Measurements from ENCODE around the gene ZCCHC17.
"Not testable (repeated sequence)": the region's sequence is repeated elsewhere in the genome, so short reads cannot be mapped to it uniquely, and the experiment has no call there.

The ZCCHC17 gene, protein sequence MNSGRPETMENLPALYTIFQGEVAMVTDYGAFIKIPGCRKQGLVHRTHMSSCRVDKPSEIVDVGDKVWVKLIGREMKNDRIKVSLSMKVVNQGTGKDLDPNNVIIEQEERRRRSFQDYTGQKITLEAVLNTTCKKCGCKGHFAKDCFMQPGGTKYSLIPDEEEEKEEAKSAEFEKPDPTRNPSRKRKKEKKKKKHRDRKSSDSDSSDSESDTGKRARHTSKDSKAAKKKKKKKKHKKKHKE

DNA sequence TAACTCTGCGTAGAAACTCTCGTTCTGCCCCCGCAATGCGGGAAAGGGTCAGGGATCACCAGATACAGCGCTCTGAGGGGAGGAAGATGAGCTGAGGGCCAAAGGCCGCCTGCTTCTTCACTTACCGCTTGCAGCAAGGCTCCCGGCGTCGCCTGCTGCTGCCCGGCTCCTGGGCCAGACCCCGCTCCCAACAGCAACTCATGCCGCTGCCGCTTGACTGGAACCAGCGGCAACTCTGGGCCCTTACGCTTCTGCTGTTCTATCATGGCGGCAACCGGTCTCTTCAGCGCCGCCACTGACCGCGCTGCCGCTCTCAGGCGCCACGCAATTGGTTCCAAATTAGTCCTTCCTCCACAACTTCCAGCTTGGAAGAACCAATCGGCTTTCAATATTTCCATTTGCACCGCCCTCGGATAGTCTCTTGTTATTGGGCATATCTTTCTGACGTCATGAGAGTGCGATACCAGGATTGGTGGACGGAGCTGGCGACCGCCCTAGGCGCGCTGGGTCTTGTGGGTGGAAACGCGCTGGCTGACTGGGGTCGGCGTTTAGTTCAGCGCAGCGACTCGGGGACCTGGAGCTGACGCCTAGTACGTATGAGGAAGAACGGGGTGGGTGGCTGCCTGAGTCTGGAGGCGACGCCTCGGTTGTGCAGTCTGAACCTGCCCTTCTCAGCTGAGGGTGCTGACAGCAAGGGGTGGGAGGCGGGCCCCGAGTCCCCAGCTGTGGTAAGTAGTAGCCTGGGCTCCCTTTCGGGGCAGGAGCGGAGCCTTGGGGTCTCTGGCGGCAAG lies at the start of gene ZCCHC17, which contains the start of gene SNRNP40:
Gene ZCCHC17, plus strand, starts transcription at position 547 of the 791 bp plus-strand sequence. CDS start 13,067 bp downstream, outside the sequence.
Gene SNRNP40, minus strand, starts transcription at position 303 of the 791 bp plus-strand sequence. Its CDS starts 37 bp downstream, at position 266.
- DNase-seq (ENCODE audit: low read depth): peak; percentile 100

DNA sequence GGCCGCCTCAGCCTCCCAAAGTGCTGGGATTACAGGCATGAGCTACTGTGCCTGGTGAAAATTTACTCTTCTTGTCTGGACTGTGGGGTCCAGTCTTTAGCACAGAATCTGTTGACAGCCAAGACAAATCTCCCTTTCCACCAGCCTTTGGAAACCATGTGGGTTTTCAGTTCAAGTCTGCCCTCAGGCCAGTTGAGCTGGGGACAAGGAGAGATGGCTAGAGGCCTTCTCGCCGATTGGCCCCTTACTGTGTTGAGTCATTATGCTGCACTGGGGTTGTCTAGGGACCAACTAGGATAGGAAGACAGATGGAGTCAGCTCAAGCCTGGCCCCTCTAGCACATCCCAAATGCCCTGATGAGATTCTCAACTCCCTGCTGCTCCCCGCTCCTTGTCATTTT lies 48.6 kb upstream of the ZCCHC17 start:
- DNase-seq (ENCODE audit: low read depth): no peak

DNA sequence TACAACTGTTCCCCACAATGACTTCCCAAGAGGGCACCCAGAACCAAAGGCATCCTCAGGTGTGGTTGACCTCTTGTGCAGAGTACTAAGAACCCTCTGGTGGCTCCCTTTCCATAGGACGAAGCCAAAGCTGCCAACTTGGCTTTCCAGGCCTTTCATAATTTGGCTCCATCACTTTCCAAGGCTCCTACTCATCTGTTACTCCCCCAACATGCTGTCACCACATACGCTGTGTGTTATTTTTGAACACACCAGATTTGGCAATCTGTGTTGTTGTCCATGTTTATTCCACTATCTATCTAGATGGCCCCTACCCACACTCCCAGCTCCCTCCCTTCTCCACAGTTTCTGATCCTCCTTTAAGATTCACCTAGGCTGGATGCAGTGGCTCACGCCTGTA lies 47.0 kb upstream of the ZCCHC17 start:
- DNase-seq (ENCODE audit: low read depth): no peak

DNA sequence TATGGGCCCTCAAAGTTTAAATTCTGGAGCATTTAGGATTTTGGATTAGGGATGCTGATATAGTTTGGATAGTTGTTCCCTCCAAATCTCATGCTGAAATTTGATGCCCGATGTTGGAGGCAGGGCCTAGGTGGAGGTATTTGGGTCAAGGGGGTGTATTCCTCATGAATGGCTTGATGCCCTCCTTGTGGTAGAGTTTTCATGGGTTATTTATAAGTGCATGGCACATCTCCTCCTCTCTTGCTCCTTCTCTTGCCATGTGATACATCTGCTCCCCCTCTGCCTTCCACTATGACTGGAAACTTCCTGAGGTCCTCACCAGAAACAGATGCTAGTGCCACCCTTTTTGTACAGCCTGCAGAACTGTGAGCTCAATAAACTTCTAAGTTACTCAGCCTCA lies 39.6 kb upstream of the ZCCHC17 start:
- no peak for DNase-seq (ENCODE audit: low read depth)

DNA sequence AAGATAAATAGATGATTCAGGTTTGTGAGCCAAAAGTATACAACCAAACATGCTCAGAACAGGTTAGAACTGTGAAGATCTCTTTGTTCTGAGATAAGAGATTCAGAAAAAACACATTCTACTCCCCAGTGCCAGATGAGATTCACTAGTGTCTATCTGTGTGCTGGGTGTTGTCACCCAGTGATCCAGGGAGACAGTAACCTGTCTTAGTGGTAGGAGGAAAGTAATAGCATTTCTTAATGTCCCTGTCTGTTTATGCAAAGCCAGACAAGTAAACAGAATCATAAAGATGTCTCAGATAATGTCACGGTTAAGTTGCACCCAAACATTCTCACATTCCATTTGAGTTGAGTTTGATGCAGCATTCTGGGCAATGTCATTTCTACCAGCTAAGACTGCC lies 38.3 kb upstream of the ZCCHC17 start:
- DNase-seq (ENCODE audit: low read depth): no peak

DNA sequence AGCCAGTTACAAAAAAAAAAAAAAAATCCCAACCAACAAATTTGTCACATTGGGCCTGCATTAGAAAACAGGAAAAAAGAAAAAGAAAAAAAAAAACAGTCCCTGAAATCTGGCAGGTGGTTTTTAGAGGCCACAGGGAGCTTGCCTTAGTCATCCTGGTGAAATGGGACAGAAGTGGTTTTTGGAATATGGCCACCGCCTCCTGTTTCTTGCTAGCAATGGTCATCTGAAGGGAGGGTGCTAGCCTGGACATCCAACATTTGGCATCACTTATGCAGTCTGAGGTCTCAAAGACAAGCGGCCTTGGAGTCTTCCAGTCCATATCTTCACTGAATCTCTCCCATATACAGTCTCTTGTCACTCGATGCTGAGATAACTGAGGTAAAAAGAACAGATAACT lies 37.1 kb upstream of the ZCCHC17 start:
- no peak for DNase-seq (ENCODE audit: low read depth)

DNA sequence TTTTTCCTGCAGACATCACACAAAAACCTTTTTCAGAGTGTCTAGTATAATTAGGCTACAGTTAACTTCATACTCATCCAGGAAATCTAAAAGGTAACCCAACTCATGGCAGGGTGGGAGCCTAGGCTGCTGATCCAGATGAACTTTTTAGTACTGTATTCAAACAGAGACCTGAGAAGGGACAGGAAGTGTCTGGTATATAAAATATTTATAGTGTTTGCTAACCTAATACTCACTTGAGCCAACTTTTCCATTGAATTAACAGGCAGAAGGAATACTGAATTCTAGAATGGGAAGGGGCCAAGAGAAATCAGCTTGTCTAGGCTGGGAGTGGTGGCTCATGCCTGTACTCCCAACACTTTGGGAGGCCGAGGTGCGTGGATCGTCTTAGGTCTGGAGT lies 34.9 kb upstream of the ZCCHC17 start:
- no peak for DNase-seq (ENCODE audit: low read depth)

DNA sequence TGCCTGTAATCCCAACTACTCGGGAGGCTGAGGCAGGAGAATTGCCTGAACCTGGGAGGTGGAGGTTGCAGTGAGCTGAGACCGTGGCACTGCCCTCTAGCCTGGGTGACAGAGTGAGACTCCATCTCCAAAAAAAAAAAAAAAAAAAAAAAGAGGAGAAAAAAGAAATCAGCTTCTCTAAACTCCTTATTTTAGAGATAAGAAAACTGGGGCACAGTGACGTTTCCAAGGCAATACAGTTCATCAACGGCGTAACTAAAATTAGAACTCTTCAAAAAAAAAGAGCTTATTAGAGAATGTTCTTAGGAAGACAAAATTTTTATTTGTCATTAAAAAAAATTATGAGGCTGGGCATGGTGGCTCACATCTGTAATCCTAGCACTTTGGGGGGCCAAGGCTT lies 34.4 kb upstream of the ZCCHC17 start:
- DNase-seq (ENCODE audit: low read depth): not testable (repeated sequence)

DNA sequence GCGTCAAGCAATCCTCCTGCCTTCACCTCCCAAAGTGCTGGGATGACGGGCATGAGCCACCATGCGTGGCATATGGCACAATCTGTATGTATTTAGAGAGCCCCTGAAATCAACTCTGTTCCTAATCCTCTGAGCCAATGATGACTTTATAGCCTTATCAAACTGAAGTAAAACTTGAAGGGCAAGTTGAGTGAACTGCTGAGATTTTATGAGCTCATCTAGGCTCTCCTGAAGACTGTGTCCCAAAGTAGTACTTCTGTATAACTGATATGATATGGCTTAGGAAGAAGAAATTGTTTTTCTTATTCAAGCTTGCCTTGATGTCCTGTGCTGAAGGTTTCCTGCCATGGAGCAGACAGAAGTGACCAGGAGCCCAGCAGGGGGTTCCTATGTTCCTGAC lies 33.4 kb upstream of the ZCCHC17 start:
- DNase-seq (ENCODE audit: low read depth): no peak

DNA sequence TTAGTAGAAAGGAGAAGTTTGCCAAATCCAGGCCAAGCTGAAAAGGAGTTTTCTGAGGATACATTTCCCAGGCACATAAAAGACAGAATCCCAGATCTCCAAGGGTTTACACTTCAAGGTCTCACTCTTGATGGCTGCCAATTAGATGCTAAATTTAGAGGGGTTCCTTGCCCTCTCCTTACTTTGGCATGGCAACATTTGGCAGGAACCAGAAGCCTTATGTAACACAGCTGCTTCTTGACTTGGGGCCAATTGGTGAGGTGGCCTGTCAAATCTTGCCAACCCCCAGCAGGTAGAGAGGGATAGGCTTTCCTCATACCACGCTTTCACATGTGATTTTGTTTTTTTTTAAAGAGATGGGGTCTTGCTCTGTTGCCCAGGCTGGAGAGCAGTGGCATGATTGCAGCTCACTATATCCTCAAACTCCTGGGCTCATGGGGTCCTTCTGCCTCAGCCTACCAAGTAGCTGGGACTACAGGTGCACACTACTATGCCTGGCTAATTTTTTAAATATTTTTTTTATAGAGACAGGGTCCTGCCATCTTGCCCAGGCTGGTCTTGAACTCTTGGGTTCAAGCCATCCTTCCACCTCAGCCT lies 31.9 kb upstream of the ZCCHC17 start:
- DNase-seq (ENCODE audit: low read depth): no peak

DNA sequence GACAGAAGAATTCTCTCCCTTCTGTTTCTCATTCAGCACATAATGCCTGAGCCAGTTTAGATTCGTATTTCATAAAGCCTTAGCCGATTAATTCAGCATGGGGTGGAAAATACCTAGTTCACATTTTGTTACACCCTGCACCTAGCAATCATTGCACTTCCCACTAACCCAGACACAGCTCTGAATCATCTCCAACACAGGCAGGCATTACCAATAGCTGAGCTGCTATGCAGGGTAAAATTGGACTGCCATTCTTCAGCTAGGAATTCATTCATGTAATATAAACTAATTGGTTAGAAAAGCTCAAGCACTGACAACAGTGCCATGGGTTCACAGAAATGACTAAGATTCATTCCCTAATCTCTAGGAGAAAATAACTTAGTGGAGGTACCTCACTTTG lies 30.3 kb upstream of the ZCCHC17 start:
- no peak for DNase-seq (ENCODE audit: low read depth)

DNA sequence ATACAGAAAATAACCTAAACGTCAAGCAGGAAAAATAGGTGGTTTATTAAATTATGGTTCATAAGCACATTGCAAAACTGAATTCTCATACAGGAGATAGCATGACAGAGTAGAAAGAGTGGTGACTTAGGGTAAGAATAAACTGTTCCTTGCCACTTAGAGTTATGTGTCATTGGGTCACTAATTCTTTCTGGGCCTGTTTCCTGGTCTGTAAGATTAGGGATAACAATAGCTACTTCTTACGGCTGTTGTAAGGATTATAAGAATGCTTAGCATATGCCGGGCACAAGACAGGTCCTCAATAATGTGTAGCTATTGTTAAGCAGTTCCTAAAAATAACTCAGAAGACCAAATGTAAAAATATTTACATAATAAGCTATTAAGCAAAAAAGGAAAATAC lies 24.5 kb upstream of the ZCCHC17 start:
- no peak for DNase-seq (ENCODE audit: low read depth)

DNA sequence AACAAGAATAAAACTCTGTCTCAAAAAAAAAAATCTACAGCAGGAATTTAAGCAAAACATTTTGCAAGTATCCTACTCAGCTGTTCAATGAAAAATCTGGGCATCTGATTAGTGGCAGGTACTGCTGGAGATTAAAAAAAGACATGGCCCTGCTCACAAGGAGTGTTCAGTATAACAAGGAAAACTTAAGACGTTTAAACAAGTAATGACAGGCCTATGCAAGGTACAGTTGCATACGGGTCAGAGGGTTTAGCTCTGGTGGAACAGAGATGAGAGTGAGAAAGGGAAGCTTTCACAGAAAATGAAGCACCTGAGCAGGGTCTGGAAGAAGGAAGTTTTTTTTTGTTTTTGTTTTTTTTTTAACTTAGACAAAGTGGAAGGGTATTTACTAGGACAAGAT lies 23.2 kb upstream of the ZCCHC17 start:
- no peak for DNase-seq (ENCODE audit: low read depth)

DNA sequence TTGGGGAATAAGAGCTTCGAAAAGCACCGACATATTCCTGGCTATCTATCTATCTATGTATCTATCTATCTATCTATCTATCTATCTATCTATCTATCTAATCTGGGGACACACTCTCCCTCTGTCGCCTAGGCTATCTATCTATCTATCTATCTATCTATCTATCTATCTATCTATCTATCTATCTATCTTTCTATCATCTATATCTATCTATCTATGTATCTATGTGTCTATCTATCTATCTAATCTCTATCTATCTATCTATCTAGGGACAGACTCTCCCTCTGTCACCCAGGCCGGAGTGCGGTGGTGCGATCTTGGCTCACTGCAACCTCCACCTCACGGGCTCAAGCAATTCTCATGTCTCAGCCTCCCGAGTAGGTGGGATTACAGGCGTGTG lies 14.4 kb upstream of the ZCCHC17 start:
- DNase-seq (ENCODE audit: low read depth): not testable (repeated sequence)

DNA sequence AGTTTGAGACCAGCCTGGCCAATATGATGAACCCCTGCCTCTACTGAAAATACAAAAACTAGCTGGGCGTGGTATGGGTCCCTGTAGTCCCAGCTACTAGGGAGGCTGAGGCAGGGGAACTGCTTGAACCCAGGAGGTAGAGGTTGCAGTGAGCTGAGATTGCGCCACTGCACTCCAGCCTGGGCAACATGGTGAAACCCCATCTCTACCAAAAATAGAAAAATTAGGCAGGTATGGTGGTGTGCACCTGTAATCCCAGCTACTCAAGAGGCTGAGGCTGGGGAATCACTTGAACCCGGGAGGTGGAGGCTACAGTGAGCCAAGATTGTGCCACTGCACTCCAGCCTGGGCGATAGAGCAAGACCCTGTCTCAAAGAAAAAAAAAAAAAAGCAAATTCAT lies 9.0 kb upstream of the ZCCHC17 start:
- not testable (repeated sequence) for DNase-seq (ENCODE audit: low read depth)

DNA sequence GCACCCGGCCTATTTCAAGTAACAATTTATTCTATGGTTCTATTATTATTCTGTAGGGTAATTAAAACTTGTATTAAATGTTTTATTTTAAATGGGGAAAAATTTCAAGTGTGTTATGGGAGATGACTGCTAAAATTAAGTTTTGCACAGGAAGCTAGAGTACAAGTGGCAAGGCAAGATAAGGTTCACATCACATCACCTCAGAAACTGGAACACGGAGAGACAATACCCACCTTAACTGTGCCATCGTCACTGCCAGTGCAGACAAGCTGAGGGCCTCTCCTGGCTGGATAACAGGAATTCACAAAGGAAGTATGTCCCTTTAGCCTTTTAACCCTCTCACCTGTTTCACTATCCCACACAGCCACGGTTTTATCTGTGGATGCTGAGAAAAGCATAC lies 7.8 kb upstream of the ZCCHC17 start:
- DNase-seq (ENCODE audit: low read depth): no peak

DNA sequence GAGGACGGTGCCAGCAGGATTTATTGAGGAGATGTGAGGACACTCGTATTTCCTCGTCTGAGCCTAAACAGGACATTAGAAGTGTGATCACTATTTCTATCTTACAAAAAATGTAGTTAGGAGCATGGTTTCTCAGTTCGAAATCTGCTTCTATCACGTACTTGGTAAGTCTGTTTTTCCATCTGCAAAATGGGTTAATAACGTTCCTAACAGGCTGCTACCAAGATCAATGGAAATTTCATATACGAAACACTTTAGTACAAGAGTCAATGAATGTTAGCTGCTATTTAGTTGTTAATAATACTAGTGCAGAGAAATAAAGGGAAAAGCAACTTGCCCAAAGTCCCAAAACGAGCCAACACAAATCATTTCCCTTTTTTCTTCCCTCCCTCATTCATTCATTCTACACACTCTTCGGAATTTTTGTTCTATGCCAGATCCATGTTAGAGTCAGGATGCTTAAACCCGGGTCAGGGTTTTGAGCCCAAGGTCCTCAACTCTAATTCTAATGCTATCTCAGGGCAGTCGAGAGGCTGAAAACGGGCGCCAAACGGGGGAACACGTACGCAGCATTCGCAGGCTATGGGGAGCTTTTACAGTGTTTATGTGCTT lies 852 bp upstream of the ZCCHC17 start:
- DNase-seq (ENCODE audit: low read depth): no peak

DNA sequence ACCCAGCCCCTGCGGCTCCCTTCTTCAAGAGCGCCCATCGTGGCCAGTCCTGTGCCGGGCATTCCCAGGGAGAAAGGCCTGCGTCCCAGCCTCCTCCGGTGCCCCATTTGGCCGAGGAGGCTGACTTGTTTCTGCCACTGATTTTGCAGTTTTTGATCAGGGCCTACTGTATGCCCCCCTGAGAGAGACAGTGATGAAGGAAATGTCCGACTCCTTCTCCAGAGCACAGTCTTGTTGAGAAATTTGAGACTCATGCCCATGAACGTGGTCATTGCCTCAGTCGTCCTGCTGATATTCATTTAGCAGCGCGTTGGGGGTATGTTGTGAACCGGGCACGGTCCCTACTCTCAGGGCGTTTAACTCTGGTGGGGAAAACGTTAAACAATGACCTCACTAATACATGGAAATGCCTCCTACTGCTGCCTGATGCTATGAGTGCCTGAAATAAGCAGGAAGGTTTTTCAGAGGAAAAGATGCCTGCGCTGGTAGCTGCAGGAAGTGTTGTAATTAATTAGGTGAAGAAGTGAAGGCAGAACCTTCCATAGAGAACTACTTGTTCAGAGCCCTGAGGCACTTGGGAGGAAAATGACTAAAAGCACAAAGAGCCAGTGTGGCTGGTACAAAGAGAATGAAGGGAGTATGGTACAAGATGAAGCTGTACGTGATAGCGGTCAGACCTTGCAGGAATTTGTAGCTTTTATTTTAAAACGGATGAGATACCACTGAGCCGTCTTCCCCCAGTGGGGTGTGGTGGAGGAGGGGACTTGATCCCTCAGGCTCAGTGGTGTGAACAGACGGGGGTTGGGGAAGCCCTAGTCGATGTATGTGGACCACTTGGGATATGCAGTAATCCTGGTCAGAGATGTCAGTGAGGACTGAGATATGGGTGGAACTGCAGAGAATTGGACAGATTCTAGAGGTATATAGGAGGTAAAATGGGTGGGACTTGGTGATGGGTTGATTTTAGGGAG lies 730 bp downstream of the ZCCHC17 start:
- no peak for DNase-seq (ENCODE audit: low read depth)

DNA sequence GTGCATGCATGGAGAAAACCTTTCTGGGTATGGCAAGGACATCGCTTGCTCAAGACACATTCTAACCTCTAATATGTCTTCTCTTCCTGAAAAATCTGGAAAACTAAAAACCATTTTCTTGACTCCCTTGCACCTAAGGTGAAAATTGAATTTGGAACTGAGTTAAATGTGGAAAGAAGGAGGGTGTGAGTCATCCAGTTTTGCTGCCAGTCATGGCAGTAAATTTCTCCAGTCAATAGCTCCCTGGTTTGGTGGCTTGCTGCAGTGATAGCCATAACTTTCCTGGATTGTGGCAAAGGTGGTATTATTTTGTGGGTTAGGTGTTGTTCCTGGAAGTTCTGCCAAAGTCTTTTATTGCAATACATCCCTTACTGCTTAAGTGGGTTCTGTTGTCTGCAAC lies 2.5 kb downstream of the ZCCHC17 start:
- no peak for DNase-seq (ENCODE audit: low read depth)

DNA sequence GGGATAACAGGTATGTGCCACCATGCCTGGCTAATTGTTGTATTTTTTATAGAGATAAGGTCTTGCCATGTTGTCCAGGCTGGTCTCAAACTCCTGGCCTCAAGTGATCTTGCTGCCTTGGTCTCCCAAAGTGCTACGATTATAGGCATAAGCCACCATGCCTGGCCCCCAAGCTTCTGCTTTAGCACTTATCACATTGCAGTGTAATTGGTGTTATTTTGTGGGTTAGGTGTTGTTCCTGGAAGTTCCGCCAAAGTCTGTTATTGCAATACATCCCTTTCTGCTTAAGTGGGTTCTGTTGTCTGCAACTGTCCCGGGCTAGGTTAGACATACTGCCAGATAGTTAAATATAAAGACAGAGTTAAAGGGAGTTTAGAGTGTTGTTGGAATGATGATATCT lies 3.4 kb downstream of the ZCCHC17 start:
- DNase-seq (ENCODE audit: low read depth): no peak

DNA sequence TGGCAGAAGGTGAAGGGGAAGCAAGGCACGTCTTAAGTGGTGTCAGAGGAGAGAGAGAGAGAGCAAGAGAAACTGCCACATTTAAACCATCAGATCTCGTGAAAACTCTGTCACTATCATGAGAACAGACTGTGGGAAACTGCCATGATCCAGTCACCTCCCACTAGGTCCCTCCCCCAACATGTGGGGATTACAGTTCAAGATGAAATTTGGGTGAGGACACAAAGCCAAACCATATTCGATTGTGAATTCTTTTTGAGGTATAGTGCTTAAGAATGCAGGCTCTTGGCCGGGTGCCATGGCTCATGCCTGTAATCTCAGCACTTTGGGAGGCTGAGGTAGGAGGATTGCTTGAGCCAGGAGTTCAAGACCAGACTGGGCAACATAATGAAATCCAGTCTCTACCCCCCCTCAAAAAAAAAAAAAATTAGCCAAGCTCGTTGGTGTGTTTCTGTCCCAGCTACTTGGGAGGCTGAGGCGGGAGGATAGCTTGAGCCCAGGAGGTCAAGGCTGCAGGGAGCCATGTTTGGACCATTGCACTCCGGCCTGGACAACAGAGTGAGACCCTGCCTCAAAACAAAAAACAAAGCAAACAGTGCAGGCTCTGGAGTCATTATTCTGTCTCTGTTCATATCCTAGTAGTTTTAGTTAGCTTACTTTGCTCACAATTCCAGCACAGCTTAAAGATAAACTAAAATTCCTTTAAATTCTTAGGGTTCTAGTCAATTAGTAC lies 6.0 kb downstream of the ZCCHC17 start:
- no peak for DNase-seq (ENCODE audit: low read depth)

Data from stromal cell of bone marrow (primary cell).